GM18867 (cell line): ENCODE measurements around the gene OTUD7B.
A peak's percentile ranks its signal among the peaks of the same experiment; 100 is the strongest.
"Not testable (repeated sequence)": the region's sequence is repeated elsewhere in the genome, so short reads cannot be mapped to it uniquely, and the experiment has no call there.

Source experiments
- ATAC-seq: cut with Tn5 transposase; IDR thresholded peaks from one replicate; pipeline ENCODE4 v1.9.1; 2021; ENCODE audit warnings: mild to moderate bottlenecking, moderate library complexity; ENCODE audit not compliant: unreplicated experiment

The OTUD7B gene

GRCh38 chr1:149962039-149962647, 48.4 kb downstream of the OTUD7B start:
- no peak for ATAC-seq

GRCh38 chr1:149957548-149957947, 53.0 kb downstream of the OTUD7B start:
- not testable (repeated sequence) for ATAC-seq

GRCh38 chr1:149949911-149950310, 60.6 kb downstream of the OTUD7B start:
- ATAC-seq, result no peak

- no peak for ATAC-seq
Observed at GRCh38 chr1:149945206-149945605, 65.3 kb downstream of the OTUD7B start.

- ATAC-seq, result no peak
Observed at GRCh38 chr1:149942885-149943284, 67.6 kb downstream of the OTUD7B start.

GRCh38 chr1:149942207-149942606, 68.3 kb downstream of the OTUD7B start:
- ATAC-seq, result no peak

- no peak for ATAC-seq
Observed at GRCh38 chr1:149940427-149940826, 70.1 kb downstream of the OTUD7B start.

- ATAC-seq, result not testable (repeated sequence)
Observed at GRCh38 chr1:149938668-149939003, 71.9 kb downstream of the OTUD7B start.

GRCh38 chr1:149937759-149938158, 72.8 kb downstream of the OTUD7B start:
- no peak for ATAC-seq

- ATAC-seq, result no peak
Observed at GRCh38 chr1:149936992-149937705, 73.4 kb downstream of the OTUD7B start.

GRCh38 chr1:149936170-149936991, 74.1 kb downstream of the OTUD7B start, which contains the start of gene MTMR11:
TSS of gene MTMR11 (minus strand) at chr1:149936879. CDS start at chr1:149936647, 232 bp downstream.
- no peak for ATAC-seq

- no peak for ATAC-seq
Observed at GRCh38 chr1:149934356-149934755, 76.2 kb downstream of the OTUD7B start.

- ATAC-seq, result no peak
Observed at GRCh38 chr1:149933208-149933607, 77.3 kb downstream of the OTUD7B start.

- no peak for ATAC-seq
Observed at GRCh38 chr1:149932474-149932873, 78.1 kb downstream of the OTUD7B start.

- no peak for ATAC-seq
Observed at GRCh38 chr1:149931212-149931790, 79.2 kb downstream of the OTUD7B start.

GRCh38 chr1:149929856-149930255, 80.7 kb downstream of the OTUD7B start:
- no peak for ATAC-seq

- no peak for ATAC-seq
Observed at GRCh38 chr1:149928401-149928724, 82.2 kb downstream of the OTUD7B start.

- ATAC-seq, result peak; percentile 93
Observed at GRCh38 chr1:149927563-149928400, 82.7 kb downstream of the OTUD7B start, which contains the start of gene SF3B4. TSS of gene SF3B4 (minus strand) at chr1:149927803. CDS start at chr1:149927759, 44 bp downstream.

- ATAC-seq, result no peak
Observed at GRCh38 chr1:149927056-149927562, 83.4 kb downstream of the OTUD7B start.

GRCh38 chr1:149926296-149926695, 84.2 kb downstream of the OTUD7B start:
- ATAC-seq, result no peak
